Ishikawa (cell line): ENCODE results near the gene ZBTB7C.

Experiments used
- CREB1 ChIP-seq: IDR thresholded peaks from 2 replicates; pipeline ENCODE4 v1.6.1; 2012; ENCODE audit warnings: low read depth
- EGR1 ChIP-seq: IDR thresholded peaks from 2 replicates; pipeline ENCODE4 v1.6.1; 2012
- EP300 ChIP-seq: IDR thresholded peaks from 2 replicates; pipeline ENCODE4 v1.6.1; 2012; ENCODE audit warnings: borderline replicate concordance
- FOXM1 ChIP-seq: IDR thresholded peaks from 2 replicates; pipeline ENCODE4 v1.6.1; 2012; ENCODE audit warnings: low read depth, borderline replicate concordance
- RAD21 ChIP-seq: IDR thresholded peaks from 2 replicates; pipeline ENCODE4 v1.6.1; 2012; ENCODE audit warnings: low read depth
- TAF1 ChIP-seq: IDR thresholded peaks from 2 replicates; pipeline ENCODE4 v1.6.1; 2012; ENCODE audit warnings: low read depth, mild to moderate bottlenecking
- TCF12 ChIP-seq: IDR thresholded peaks from 2 replicates; pipeline ENCODE4 v1.6.1; 2012; ENCODE audit warnings: low read depth
- TEAD4 ChIP-seq: IDR thresholded peaks from 2 replicates; pipeline ENCODE4 v1.6.1; 2012
- YY1 ChIP-seq: IDR thresholded peaks from 2 replicates; pipeline ENCODE4 v1.6.1; 2012; ENCODE audit warnings: low read depth
- ZBTB7A ChIP-seq: IDR thresholded peaks from 2 replicates; pipeline ENCODE4 v1.6.1; 2012; ENCODE audit warnings: low read depth
- TF ChIP-seq, protein P1 (sequence below): IDR thresholded peaks from 2 replicates; pipeline ENCODE4 v1.6.1; 2012
- TF ChIP-seq, protein P2 (sequence below): IDR thresholded peaks from 2 replicates; pipeline ENCODE4 v1.6.1; 2012
- TF ChIP-seq, protein P3 (sequence below): IDR thresholded peaks from 2 replicates; pipeline ENCODE4 v1.6.1; 2012; ENCODE audit warnings: low read depth, mild to moderate bottlenecking

DNA sequence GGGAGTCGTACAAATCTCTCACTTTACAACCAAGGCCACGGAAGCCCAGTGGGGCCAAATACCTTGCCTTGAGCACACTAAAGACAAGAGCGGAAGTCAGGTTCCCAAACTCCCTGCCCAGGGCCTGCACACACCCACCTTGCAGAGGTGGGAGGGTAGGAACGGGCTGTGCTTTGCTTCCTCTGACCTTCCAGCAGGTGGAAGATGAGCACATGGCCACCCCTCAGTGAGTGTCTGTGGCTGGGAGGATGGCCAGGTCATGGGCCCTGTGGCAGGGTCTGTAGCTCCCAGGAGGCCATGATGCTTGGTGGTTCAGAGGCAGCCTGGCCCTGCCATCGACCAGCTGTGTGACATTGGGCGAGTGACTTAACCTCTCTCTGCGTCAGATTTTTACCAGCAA, 218.2 kb downstream of the ZBTB7C start:
- TF ChIP-seq, protein P1, sequence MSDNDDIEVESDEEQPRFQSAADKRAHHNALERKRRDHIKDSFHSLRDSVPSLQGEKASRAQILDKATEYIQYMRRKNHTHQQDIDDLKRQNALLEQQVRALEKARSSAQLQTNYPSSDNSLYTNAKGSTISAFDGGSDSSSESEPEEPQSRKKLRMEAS: no peak
- no peak for TF ChIP-seq RAD21
- TF ChIP-seq, protein P2, sequence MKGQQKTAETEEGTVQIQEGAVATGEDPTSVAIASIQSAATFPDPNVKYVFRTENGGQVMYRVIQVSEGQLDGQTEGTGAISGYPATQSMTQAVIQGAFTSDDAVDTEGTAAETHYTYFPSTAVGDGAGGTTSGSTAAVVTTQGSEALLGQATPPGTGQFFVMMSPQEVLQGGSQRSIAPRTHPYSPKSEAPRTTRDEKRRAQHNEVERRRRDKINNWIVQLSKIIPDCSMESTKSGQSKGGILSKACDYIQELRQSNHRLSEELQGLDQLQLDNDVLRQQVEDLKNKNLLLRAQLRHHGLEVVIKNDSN: no peak
- TF ChIP-seq YY1: no peak
- TF ChIP-seq CREB1: no peak
- TF ChIP-seq FOXM1: no peak
- TF ChIP-seq TCF12: no peak
- TF ChIP-seq EGR1: no peak
- TF ChIP-seq, protein P3, sequence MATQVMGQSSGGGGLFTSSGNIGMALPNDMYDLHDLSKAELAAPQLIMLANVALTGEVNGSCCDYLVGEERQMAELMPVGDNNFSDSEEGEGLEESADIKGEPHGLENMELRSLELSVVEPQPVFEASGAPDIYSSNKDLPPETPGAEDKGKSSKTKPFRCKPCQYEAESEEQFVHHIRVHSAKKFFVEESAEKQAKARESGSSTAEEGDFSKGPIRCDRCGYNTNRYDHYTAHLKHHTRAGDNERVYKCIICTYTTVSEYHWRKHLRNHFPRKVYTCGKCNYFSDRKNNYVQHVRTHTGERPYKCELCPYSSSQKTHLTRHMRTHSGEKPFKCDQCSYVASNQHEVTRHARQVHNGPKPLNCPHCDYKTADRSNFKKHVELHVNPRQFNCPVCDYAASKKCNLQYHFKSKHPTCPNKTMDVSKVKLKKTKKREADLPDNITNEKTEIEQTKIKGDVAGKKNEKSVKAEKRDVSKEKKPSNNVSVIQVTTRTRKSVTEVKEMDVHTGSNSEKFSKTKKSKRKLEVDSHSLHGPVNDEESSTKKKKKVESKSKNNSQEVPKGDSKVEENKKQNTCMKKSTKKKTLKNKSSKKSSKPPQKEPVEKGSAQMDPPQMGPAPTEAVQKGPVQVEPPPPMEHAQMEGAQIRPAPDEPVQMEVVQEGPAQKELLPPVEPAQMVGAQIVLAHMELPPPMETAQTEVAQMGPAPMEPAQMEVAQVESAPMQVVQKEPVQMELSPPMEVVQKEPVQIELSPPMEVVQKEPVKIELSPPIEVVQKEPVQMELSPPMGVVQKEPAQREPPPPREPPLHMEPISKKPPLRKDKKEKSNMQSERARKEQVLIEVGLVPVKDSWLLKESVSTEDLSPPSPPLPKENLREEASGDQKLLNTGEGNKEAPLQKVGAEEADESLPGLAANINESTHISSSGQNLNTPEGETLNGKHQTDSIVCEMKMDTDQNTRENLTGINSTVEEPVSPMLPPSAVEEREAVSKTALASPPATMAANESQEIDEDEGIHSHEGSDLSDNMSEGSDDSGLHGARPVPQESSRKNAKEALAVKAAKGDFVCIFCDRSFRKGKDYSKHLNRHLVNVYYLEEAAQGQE: no peak
- TF ChIP-seq EP300: no peak
- TF ChIP-seq TAF1: no peak
- TF ChIP-seq ZBTB7A: no peak
- TF ChIP-seq TEAD4: no peak
